Fibroblast of mammary gland (primary cell): ENCODE results near the gene STX10.
A peak's percentile ranks its signal among the peaks of the same experiment; 100 is the strongest.
"Not testable (repeated sequence)": the region's sequence is repeated elsewhere in the genome, so short reads cannot be mapped to it uniquely, and the experiment has no call there.

Experiments
- DNase-seq: peaks from one replicate; pipeline ENCODE4 v3.0.0-alpha.2; 2010; ENCODE audit warnings: low read depth
- H3K4me3 ChIP-seq: 2 replicates; pipeline ENCODE4 v1.5.1; 2011; ENCODE audit warnings: low read depth, mild to moderate bottlenecking, low read length, moderate library complexity; ENCODE audit not compliant: control insufficient read depth
- CTCF ChIP-seq: conservative IDR thresholded peaks from 2 replicates; pipeline ENCODE4 v1.5.1; 2011; ENCODE audit warnings: low read depth, low read length, inconsistent platforms; ENCODE audit not compliant: control insufficient read depth, insufficient read depth

The STX10 gene

GRCh38 chr19:13181747-13182388 lies 31.7 kb upstream of the STX10 start:
- DNase-seq = peak; percentile 60
- TF ChIP-seq CTCF = no peak
- H3K4me3 ChIP-seq = no peak overlapping the region

GRCh38 chr19:13178291-13178690 lies 28.1 kb upstream of the STX10 start:
- not testable (repeated sequence) for H3K4me3 ChIP-seq, DNase-seq

- DNase-seq, H3K4me3 ChIP-seq: not testable (repeated sequence)
Observed at GRCh38 chr19:13177584-13177983, 27.4 kb upstream of the STX10 start.

GRCh38 chr19:13176345-13176744 lies 26.2 kb upstream of the STX10 start:
- DNase-seq = no peak
- TF ChIP-seq CTCF = no peak
- no peak overlapping the region for H3K4me3 ChIP-seq

- TF ChIP-seq CTCF = no peak
- DNase-seq = no peak
- no peak overlapping the region for H3K4me3 ChIP-seq
Observed at GRCh38 chr19:13173139-13173737, 23.1 kb upstream of the STX10 start.

GRCh38 chr19:13172346-13173138 lies 22.4 kb upstream of the STX10 start:
- no peak overlapping the region for H3K4me3 ChIP-seq
- peak; percentile 81 for DNase-seq
- TF ChIP-seq CTCF = no peak

GRCh38 chr19:13171146-13171545 lies 21.0 kb upstream of the STX10 start:
- no peak for DNase-seq
- H3K4me3 ChIP-seq = no peak overlapping the region
- TF ChIP-seq CTCF = no peak
